H1 (cell line): ENCODE data around the gene ZNF609. TPM values are rescaled to one million over a fixed set of nuclear protein-coding genes. Genes with fewer than 3 reads are reported as not detected.

Source experiments
- E2F6 ChIP-seq: IDR thresholded peaks from 2 replicates; pipeline ENCODE4 v1.6.1; 2012; ENCODE audit warnings: inconsistent platforms
- FOSL1 ChIP-seq: IDR thresholded peaks from 2 replicates; pipeline ENCODE4 v1.6.1; 2011; ENCODE audit warnings: mild to moderate bottlenecking, low read depth, low read length, moderate library complexity; ENCODE audit not compliant: insufficient read depth
- JUN ChIP-seq: IDR thresholded peaks from 2 replicates; pipeline ENCODE4 v1.6.1; 2011; ENCODE audit warnings: low read depth, mild to moderate bottlenecking, improper control_type of control experiment, low read length
- JUND ChIP-seq: IDR thresholded peaks from 2 replicates; pipeline ENCODE4 v1.6.1; 2011; ENCODE audit warnings: mild to moderate bottlenecking, improper control_type of control experiment, low read length
- RNF2 ChIP-seq: fragments of 200-900, 300-1000 bp; sonication (generic); IDR thresholded peaks from 2 replicates; pipeline ENCODE4 v1.7.1; 2016; ENCODE audit warnings: borderline replicate concordance, low read depth, mild to moderate bottlenecking, antibody characterized with exemption, low read length; ENCODE audit not compliant: poor library complexity, severe bottlenecking; ENCODE audit errors: missing control alignments
- SIX5 ChIP-seq: IDR thresholded peaks from 2 replicates; pipeline ENCODE4 v1.6.1; 2011; ENCODE audit warnings: mild to moderate bottlenecking, low read depth, low read length
- SRF ChIP-seq: IDR thresholded peaks from 2 replicates; pipeline ENCODE4 v1.6.1; 2011; ENCODE audit warnings: mild to moderate bottlenecking, low read depth, low read length, moderate library complexity
- polyA plus RNA-seq, 7 experiments: library from polyadenylated mRNA; depleted of rRNA in 3 of 7; stranded (reverse) in 5 of 7; unstranded in 2 of 7; fragments of >200 nt in 5 of 7; fragments of 200-250 nt in 2 of 7; gene quantifications; 1 replicate in 5 of 7; 2 replicates in 1 of 7; 4 replicates in 1 of 7; pipeline versions ENCODE4 v1.2.1 to v1.2.3, GENCODE V29; 2011 to 2013; ENCODE audit warnings: missing spikeins in 2 of 7, mixed read lengths in 2 of 7
- total RNA-seq: library from RNA; stranded (reverse); fragmentation: NEBNext Ultra II Directional; extraction: Animal tissue kit (Norgen Biotek cat#: 25700); gene quantifications from 2 replicates; pipeline ENCODE4 v1.2.1, GENCODE V29; 2021

The ZNF609 gene
- total and polyA plus RNA-seq, 2 of the 8 experiments (the other 6 are each of a cell fraction or from before 2014, with no cell fraction given): 15.5 to 47.8 TPM

DNA sequence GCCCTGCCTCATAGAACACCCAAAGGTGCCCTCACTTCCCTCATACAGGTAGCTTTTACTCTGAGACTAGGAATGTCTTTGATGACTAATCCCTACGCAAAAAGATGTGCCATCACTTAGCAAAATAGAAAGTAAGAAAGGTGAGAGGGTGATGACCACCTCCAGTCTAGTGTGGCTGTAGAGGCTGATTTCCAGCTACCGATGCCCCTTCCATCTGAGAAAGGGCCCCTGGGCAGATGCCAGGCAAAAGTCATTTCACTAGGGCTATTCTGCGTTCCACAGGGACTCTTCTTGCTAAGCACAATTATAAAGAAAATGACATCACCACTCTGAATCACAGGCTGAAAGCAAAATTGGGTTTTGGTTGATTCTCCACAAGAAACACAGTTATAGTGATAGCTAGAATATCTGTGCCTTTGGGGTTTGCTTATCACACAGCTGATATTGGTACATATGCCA is 237.6 kb downstream of the ZNF609 start (continued):
- TF ChIP-seq JUND (no peak), SIX5 (no peak), SRF (no peak), JUN (no peak), RNF2 (no peak), E2F6 (no peak), FOSL1 (no peak)
- TF ChIP-seq, all 59 proteins: peak for 0
